Measurements from ENCODE around the gene NCKAP5.

Gene NCKAP5

DNA sequence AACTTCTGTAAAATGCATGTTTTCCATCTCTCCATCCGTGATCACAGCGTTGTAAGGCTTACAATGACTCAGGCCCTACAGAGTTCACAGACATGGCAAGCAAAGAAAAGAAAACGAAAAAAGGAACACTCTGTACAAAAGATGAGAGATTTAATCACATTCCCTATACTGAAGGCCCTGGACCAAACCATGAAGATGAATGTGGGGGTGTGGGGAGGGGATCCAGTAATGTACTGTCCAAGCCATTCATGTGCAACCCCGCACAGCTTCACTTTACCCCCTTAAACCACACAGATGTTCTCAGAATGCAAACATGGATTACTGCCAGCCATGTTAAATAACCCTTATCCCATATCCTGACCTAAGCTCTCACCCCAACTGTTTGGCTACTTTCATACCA is 391.1 kb downstream of the NCKAP5 start:
- no peak for DNase-seq

DNA sequence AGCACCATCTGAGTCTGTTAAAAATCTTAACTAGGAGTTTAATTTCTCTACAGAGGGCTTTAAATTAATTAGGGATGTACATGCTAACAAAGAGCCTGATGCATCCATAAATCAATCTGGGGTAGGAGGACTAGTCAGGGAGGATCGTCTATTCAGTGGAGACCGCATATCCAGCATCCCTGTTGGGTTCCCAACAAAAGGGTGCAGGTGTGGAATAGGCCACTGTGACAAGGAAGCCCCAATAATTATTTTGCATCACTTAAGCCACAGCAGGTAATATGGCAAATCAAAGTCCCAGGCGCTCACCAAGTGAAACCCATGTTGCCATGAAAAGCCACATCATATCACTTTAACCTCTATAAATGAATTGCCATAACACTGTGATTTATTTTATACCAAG is 392.3 kb downstream of the NCKAP5 start:
- no peak for DNase-seq

DNA sequence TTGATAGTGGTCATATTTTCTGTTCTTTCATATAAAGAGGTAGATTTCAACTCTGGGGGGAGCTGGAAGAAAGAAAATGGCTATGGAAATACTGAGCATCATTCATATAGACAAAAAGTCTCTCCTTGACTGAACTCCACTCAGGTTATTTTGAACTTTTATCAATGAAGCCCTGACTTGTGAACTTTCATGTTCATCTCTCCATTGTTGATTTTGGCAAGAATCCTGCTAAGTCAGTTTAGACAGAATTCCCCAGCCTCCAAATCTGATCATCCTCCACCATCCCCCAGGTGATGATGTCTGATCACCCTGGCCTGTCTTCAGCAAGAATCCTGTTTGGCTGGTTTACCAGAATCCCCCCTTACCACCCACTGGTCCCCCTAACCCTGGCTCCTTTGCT is 395.0 kb downstream of the NCKAP5 start:
- no peak for DNase-seq

DNA sequence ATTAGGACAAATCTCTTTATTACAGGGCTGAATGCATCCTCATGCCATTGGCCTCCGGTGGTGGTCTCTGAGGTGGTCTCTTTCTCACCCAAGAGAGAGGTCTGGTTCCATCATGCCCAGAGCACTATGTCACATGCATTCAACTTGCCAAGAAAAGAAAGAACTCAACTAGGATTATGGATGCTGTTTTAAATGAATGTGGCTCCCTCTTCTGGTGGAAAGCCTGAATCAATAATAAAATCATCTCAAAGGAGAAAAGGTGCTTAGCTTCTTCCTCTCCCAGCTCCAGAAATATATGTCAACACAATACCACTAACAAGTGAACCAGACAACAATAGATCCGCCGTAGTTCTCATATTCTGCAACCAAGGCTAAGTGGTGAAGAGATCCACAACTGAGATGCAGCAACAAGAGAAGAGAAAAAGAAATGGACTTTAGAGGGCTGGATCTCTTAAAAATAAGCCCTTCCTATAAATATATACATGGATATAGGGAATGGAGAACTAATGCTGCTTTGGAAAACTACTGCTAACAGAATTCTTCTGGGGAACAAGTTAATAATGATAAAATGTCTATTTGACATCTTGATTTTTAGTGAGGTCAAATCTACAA is 396.8 kb downstream of the NCKAP5 start:
- DNase-seq: no peak

DNA sequence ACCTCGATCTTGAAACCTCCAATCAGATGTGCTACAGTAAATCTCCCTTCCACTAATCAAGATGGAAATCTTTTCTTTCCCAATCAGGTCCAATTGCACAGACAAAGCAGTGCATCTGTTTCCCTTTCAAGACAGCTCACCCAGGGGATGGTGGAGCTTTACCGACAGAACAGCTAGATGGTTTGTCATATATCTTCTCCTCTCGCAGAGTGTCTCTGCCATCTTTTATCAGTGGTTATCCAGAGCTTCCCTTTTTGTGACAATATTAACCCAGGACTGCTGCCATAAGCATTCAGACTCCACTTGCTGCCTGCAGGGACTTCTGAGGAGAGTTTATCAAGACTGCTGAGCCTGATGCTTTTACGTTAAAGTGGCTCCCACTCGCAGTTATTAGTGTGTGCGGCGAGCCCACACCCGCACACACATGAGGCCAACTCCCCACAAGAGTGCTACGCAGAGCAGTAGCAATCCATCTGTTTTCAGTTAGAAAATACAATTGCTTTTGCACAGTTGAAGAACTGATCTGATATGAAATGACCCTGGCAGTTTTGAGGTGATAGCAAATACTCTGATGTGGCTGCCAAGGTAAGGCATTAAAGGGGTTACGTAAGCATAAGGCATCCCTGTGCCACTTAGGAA is 398.9 kb downstream of the NCKAP5 start:
- no peak for DNase-seq

DNA sequence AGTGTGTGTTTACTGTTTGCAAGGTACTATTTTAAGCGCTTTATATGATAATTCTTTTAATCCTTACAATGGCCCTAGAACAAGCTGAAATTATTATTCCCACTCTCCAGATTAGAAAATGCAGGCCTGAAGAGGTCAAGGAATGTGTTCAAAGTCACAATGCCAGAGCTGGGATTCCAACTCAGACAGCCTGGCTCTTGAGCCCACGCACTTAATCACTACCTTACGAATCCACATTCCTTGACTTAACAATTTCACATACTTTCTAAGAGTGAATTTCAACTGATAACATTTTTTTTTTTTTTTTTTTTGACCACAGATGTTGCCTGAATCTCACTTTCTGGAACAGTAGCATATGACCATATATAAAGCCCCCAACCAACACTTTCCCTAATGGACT is 400.3 kb downstream of the NCKAP5 start:
- no peak for DNase-seq

DNA sequence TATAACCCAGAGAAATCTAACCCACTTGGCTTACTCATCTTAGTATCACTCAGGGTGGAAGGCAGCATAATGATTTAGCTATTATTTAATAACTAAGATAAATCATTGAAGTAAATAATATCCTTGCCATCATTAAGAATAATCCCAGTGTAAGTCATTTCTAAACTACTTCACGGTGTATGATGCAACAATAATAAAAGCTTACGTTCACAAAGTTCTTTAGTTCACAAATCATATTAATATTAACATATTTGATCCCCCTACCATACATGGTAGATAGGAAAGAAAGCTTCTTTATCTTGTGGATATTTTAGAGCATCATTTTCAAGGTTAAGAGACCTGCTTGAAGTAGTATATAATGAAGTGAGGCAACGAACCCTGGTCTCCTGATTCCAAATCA is 401.0 kb downstream of the NCKAP5 start:
- DNase-seq: no peak

DNA sequence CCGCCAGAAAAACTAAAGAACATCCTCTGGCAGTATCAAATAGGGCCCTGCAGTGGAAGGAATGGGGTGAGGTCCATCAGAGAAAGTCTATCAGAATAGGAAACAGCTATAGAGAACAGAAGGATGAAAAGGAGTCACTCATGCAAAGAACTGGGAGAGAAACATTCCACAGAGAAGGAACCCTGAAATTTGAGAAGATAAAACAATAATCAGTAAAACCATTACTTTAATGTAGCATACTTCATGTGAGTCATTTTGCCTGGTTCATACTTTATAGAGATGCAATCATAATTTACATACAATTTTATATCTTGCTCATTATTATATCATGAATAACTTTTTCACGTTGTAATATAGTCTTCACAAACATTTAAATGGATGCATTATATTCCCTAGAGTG is 402.2 kb downstream of the NCKAP5 start:
- no peak for DNase-seq

DNA sequence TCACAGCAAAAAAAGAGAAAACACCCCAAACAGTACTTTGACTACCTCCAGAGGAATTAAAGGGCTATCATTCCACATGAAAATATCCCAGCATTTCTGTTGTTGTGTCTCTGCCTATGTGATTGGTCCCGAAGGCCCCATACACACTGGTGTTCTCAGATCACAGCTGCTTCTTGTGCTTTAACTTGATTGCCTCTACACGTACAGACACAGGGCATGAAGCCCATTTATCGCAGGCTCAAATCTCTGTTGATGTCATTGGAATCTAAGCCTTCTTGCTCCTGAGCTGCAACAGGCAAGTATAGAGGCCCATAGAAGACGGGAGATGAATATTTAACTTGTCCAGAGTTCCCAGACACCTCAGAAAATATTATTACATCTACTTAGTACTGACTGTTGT is 405.2 kb downstream of the NCKAP5 start:
- no peak for DNase-seq

DNA sequence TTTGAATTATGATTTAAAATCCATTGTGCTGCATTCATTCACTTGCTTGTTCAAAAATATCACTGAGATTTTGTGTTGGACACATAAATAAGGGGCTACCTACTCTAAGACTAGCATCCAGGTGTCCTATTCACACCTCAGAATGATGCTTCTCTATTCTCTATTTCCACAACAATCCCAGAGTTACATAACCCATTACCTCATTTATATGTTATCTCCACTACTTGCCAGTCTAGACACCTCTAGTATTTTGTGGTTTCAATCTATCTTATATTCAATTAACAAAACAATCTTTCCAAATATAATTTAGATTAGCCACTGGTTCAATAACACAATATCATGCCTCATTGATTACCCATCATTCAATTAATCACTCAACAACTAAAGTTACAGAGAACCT is 409.8 kb downstream of the NCKAP5 start:
- no peak for DNase-seq

DNA sequence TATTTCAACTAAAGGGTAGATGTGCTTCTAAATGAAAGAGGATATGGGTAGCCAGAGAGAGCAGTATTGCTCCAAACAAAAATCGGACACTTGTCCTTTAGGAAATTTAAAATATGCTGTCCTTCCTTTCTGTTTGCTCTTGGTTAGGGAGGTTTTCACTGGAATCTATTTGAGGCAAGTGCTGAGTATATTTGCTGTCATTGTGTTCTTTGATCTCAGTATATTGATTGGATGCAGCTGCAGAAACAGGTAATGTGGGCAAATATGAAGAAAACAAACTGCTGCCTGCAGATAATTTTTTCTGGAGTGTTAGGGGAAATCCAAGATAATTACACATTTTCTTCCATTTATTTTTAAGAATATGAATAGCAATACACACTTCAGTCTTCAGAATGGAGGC is 410.2 kb downstream of the NCKAP5 start:
- DNase-seq: no peak

DNA sequence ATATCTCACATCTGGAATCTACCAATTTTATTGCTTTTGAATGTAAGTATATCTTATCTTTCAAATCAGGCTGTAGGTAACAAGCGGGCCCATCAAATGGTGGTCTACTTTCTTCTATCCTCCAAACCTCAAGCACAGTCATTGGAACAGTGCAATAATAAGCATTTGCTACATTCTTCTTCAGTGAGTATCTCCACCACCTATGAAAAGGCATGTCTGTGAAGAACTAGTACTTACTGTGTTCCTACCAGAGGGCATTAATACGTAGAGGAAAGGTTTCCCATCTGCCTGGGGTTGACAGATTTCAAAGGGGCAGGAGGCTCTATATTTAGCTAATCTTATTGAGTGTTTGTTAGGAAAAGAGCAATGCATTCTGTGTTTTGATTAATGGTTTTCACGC is 411.1 kb downstream of the NCKAP5 start:
- no peak for DNase-seq

DNA sequence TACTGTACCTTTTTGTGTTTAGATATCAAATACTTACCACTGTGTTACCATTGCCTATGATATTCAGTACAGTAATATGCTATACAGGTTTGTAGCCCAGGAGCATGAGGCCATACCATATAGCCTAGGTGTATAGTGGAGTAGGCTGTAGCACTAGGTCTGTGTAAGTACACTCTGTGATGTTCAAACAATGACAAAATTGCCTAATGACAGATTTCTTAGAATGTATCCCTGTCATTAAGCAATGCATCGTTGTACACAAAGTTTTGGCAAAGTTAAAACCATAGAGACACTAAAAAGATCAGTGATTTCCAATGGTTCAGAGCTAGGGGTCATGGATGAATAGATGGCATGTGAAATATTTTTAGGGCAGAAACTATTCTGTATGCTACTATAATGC is 415.5 kb downstream of the NCKAP5 start:
- no peak for DNase-seq

DNA sequence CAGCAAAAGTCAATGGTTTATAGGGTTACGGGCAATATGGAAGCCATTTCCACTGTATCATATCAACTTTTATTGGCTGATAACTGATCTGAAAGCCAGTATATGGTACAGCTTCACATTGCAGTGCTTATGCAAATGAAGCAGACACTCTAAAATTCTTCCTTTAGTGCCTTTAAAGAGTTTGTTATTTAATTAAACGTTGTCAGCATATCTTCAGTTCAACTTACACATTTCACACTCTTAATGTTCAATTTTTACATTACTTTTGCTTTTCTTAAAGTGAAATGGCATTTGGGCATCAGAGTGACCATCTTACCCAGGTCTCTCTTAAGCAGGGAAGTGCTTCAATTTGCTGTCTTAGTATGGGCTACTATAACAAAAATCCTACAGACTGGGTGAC is 420.1 kb downstream of the NCKAP5 start:
- DNase-seq: no peak

DNA sequence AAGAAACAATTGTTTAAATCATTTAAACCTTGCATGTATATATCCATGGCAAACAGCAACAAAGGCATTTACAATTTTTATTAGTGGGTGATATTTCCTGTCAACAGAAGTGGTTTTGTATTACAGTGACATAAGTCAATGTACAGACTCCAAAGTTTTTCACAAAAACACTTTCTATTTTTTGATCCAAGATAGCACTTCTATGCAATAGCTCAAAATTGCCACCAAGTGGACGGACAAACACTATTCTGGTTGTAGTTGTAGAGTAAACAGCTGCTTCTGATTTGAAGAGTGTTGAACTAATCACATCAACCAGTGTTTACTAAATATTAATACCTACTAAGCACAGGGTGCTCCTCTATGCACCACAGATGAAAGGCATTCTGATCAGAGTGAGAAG is 421.4 kb downstream of the NCKAP5 start:
- no peak for DNase-seq

DNA sequence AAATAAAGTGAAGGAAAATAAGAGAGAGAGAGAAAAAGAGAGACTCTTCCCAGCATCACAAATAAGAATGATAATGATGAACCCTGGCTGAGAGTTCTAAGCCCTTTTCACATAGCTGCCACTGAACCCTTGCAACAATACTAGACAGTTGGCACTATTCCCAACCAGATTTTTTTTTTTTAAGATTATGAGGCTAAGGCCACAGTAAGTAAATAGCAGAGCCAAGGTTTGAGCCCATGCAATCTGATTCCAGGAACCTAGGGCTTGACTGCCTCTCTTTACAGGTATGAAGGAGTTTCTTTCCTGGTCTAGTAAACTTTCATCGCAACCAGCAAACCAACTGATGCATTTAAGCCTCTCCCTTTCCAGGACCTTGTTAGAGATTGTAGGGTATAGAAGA is 424.6 kb downstream of the NCKAP5 start:
- DNase-seq: no peak

DNA sequence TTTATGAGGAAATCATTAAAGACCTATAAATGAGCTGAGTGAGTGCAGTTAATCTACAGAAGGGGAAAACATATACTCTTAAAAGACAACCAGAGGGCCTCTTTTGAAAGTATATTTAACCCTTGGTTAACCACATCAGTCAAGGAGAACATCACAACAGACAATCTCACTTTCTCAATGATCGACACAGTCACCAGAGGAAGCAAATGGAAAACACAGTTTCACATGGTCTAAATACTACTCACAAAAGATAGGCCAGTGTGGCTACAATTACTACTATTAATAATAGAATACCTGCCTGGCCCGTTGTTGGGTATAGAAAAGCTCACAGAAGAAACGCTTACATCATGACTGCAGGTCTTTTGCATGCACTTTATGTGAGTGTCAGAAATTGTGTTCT is 426.2 kb downstream of the NCKAP5 start:
- no peak for DNase-seq

DNA sequence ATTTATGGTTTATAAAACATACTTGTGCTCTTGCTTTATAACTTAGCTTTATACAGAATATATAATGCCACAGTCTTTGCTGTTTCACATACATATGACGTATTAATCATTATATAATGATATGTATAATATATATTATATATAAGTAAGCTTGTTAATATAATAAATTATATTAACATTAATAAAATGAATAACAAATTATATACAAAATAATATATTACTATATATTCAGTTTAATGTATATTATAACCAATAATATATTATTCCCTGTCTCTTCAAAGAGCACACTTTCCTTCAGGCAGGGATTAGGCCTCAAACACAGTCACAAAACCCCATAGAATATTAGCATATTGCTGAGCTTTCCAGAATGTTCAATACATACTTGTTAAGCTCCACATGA is 427.6 kb downstream of the NCKAP5 start:
- DNase-seq: no peak

DNA sequence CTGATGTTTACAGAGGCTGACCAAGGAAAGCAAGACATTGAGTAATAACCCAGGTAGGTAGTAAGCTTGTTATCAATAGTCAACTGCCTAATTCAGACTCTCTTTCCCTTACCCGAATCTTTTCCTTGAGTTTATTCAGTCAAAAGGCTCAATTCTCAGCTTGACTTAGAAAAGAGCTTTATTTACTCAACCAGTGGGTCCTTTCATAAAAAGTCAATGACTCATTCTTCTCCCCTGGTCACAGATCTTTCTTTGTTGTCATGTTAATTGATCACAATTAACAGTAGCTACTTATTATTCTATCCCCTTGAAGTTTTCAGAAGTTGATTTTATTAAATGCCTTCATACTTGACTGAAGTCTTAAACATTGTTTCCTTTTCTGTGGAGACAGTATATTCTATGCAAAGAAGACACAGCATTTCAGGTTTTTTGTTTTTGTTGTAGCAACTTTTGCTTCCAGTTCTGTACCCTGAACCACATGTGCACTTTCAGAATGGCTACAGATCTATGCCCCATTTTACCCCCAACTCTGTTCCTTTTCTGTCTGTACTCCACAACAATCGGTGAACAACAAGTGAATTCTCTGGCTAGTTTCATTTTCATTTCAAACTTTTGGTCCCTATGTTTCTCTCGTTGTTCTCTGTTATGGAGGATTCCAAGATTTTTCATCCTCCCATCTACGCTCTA is 428.3 kb downstream of the NCKAP5 start:
- DNase-seq: no peak

DNA sequence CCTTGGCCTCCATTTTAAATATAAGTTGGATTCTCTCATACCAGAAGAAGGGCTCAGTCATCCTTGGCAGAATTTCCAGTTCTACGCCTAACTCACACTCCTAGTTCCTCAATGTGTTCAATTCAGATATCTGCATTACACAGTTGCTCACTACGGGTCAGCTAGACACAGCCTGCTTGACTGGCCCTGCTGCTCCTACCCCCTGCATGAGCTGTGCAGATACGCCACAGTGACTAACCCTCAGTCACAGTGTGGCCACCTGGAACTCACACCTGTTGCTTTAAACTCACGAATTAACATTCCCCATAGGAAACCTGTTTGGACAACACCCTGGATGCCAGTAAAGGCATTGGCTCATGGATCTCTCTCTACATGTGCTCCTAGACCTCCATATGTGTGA is 429.6 kb downstream of the NCKAP5 start:
- DNase-seq: no peak

DNA sequence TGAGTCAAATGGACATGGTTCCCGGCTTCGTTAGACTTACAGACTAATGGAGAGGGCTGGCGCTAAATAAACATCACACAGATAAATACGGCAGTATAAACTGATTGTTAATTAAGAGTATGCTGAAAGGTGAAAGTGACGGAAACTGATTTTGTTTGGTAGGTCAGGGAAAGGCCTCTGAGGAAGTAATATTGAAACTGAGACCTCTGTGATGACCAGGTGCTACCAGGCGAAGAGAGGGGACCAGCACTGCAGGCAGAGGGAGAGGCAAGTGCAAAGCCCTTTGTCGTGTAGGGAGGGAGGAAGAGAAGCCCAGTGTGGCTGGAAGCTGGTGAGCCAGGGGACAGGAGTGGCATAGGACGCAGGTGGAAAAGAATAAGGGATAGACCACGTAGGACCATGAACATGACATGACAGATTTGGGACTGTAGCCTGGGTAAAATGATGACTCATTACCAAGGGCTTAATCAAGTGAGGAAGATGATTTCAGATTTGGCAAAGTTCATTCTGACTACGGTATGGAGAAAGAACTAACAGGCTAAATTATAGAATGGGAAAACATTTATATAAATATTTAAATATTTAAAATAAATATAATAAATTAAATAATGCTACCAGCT is 433.1 kb downstream of the NCKAP5 start:
- DNase-seq: no peak

DNA sequence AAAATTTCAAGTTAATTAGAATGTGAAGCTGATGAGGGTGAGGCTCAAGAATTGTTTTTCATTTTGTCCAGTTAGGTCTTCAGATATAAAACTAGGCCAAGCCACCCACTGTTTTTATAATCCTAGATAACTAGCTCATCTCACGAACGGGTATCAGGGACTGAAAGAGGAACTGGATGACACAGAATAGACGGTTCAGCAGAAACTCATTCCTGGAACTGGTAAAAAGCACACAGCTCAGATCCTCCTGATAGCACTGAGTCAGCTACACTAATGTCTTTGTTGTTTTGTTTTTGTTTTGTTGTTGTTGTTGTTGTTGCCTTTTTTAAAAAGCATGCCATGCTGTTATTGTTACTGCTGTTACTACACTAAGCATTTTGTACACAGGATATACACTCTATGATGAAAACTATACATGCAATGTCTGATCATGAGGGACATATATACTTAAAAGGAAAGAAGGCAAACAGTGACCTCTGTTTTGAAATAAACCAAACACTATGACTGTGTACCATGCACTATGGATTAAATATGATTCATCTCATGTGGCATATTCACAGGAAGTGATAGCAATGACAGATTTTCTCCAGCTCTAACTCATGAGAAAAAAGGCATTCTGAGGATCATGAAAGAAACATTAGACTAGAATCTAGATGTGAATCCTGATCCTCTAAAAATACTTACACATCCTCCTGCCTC is 437.6 kb downstream of the NCKAP5 start:
- DNase-seq: no peak

DNA sequence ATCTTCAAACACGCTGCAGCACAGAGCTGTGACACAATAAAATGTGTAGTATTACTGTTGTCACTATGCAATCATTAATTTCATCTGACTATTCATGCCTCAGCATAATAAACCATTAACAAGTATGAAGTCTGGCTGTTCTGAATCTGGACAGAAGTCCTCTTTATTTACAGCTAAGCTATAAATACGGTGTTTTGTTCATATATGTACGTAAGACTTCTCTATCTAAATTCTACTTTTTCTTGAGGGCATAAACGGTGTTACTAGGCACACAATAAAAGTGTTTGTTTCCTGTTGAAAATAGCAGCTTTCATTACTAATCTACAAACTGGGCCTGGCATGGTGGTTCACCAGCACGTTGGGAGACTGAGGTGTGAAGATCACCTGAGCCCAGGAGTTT is 443.8 kb downstream of the NCKAP5 start:
- no peak for DNase-seq

DNA sequence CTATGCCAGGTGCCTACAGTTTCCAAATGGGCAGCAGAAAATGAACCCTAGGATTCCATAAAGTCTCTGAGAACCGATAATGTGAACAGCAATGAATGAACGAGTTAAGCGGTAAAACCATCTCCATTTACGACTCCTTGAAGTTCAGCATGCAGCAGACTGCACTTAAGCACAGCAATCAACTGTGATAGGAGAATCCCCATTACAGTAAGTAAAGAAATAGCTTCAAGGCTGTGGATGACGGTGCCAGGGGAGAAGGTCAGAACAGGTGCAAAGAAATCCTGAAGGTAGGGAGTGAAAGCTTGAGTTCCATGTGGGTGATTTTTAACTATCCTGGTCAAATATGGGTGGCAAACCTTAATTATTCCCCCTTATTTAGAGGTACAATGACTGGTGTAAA is 444.4 kb downstream of the NCKAP5 start:
- no peak for DNase-seq
